MM.1S (cell line): ENCODE results near the gene FOLH1.
"Not testable (repeated sequence)": the region's sequence is repeated elsewhere in the genome, so short reads cannot be mapped to it uniquely, and the experiment has no call there.

Experiments
- DNase-seq: peaks from one replicate; pipeline ENCODE4 v3.0.0-alpha.2; 2015
- H2AFZ ChIP-seq: fragments of 300-600 bp; sonication (generic); 2 replicates; pipeline ENCODE4 v1.6.0; 2016; ENCODE audit warnings: antibody characterized with exemption, low read length
- H3F3A ChIP-seq: fragments of 300-600 bp; sonication (generic); 2 replicates; pipeline ENCODE4 v1.6.1; 2016; ENCODE audit warnings: mild to moderate bottlenecking, antibody characterized with exemption, low read length, moderate library complexity, mixed read lengths; ENCODE audit not compliant: insufficient read depth
- H3K27ac ChIP-seq: fragments of 300-600 bp; sonication (generic); 2 replicates; pipeline ENCODE4 v1.5.1; 2016; ENCODE audit warnings: mild to moderate bottlenecking, low read length
- H3K27me3 ChIP-seq: fragments of 300-600 bp; sonication (generic); replicated peaks from 2 replicates; pipeline ENCODE4 v1.6.0; 2016; ENCODE audit warnings: low read length; ENCODE audit not compliant: insufficient read depth
- H3K36me3 ChIP-seq: fragments of 300-600 bp; sonication (generic); replicated peaks from 2 replicates; pipeline ENCODE4 v1.6.1; 2016; ENCODE audit warnings: mild to moderate bottlenecking, low read length, mixed read lengths; ENCODE audit not compliant: insufficient read depth
- H3K4me1 ChIP-seq: fragments of 300-600 bp; sonication (generic); 2 replicates; pipeline ENCODE4 v1.6.1; 2016; ENCODE audit warnings: low read length, mixed read lengths
- H3K4me2 ChIP-seq: fragments of 300-600 bp; sonication (generic); 2 replicates; pipeline ENCODE4 v1.6.0; 2016; ENCODE audit warnings: low read depth, low read length
- H3K4me3 ChIP-seq: fragments of 300-600 bp; sonication (generic); 2 replicates; pipeline ENCODE4 v1.5.1; 2016; ENCODE audit warnings: low read length, mixed read lengths
- H3K79me2 ChIP-seq: fragments of 300-600 bp; sonication (generic); 2 replicates; pipeline ENCODE4 v1.6.1; 2016; ENCODE audit warnings: mixed run types, low read length, mixed read lengths
- H3K9ac ChIP-seq: fragments of 300-600 bp; sonication (generic); 2 replicates; pipeline ENCODE4 v1.6.1; 2016; ENCODE audit warnings: low read length, mixed read lengths
- H3K9me2 ChIP-seq: fragments of 300-600 bp; sonication (generic); replicated peaks from 2 replicates; pipeline ENCODE4 v1.6.1; 2016; ENCODE audit warnings: mild to moderate bottlenecking, low read length, mixed read lengths; ENCODE audit not compliant: insufficient read depth
- H3K9me3 ChIP-seq: fragments of 300-600 bp; sonication (generic); replicated peaks from 2 replicates; pipeline ENCODE4 v1.6.1; 2016; ENCODE audit warnings: mild to moderate bottlenecking, low read length, mixed read lengths; ENCODE audit not compliant: insufficient read depth
- H4K20me1 ChIP-seq: fragments of 300-600 bp; sonication (generic); 2 replicates; pipeline ENCODE4 v1.6.1; 2016; ENCODE audit warnings: mild to moderate bottlenecking, low read length, moderate library complexity, mixed read lengths; ENCODE audit not compliant: insufficient read depth
- CTCF ChIP-seq: fragments of 300-600 bp; sonication (generic); IDR thresholded peaks from 2 replicates; pipeline ENCODE4 v1.5.1; 2016; ENCODE audit warnings: antibody characterized with exemption, low read length, mixed read lengths

Gene FOLH1

GRCh38 chr11:49231725-49232124 is 23.3 kb upstream of the FOLH1 start:
- not testable (repeated sequence) for H3K4me2 ChIP-seq, H2AFZ ChIP-seq, H3K27ac ChIP-seq, H3K79me2 ChIP-seq, H4K20me1 ChIP-seq, H3K36me3 ChIP-seq, H3F3A ChIP-seq, H3K4me3 ChIP-seq, H3K4me1 ChIP-seq, DNase-seq, H3K27me3 ChIP-seq, H3K9ac ChIP-seq, H3K9me3 ChIP-seq, H3K9me2 ChIP-seq

GRCh38 chr11:49230534-49230933 is 22.1 kb upstream of the FOLH1 start:
- H3K9me3 ChIP-seq, H2AFZ ChIP-seq, H3F3A ChIP-seq, H3K4me3 ChIP-seq, H3K4me2 ChIP-seq, H3K4me1 ChIP-seq, DNase-seq, H3K36me3 ChIP-seq, H3K27me3 ChIP-seq, H4K20me1 ChIP-seq, H3K79me2 ChIP-seq, H3K27ac ChIP-seq, H3K9ac ChIP-seq, H3K9me2 ChIP-seq: not testable (repeated sequence)

- H3K9ac ChIP-seq, H2AFZ ChIP-seq, H3K79me2 ChIP-seq, H3K9me3 ChIP-seq, DNase-seq, H3K4me3 ChIP-seq, H3K4me2 ChIP-seq, H3K27ac ChIP-seq, H3F3A ChIP-seq, H3K9me2 ChIP-seq, H3K36me3 ChIP-seq, H3K27me3 ChIP-seq, H3K4me1 ChIP-seq, H4K20me1 ChIP-seq: not testable (repeated sequence)
These were observed 21.6 kb upstream of the FOLH1 start for GRCh38 chr11:49230001-49230400.

- not testable (repeated sequence) for H2AFZ ChIP-seq, H3K27ac ChIP-seq, H3K9me3 ChIP-seq, H3K36me3 ChIP-seq, H3F3A ChIP-seq, H3K27me3 ChIP-seq, H3K9me2 ChIP-seq, H3K9ac ChIP-seq, H3K4me2 ChIP-seq, H3K4me3 ChIP-seq, DNase-seq, H3K4me1 ChIP-seq, H4K20me1 ChIP-seq, H3K79me2 ChIP-seq
- peak; percentile 20 for TF ChIP-seq CTCF
These were observed 20.7 kb upstream of the FOLH1 start for GRCh38 chr11:49229136-49229535.

- H3K27ac ChIP-seq, H3K36me3 ChIP-seq, H3K4me3 ChIP-seq, H3K27me3 ChIP-seq, H3K4me2 ChIP-seq, H3F3A ChIP-seq, H3K9ac ChIP-seq, H3K79me2 ChIP-seq, H3K9me3 ChIP-seq, H4K20me1 ChIP-seq, H3K4me1 ChIP-seq, DNase-seq, H2AFZ ChIP-seq, H3K9me2 ChIP-seq: not testable (repeated sequence)
These were observed 16.9 kb upstream of the FOLH1 start for GRCh38 chr11:49225255-49225785.
